Upper lobe of left lung (tissue), 4 donors: ENCODE data around the gene IFITM10.
"Not testable (repeated sequence)": the region's sequence is repeated elsewhere in the genome, so short reads cannot be mapped to it uniquely, and the experiment has no call there.

Source experiments
- EP300 ChIP-seq, 4 donors: sonication (generic); formaldehyde crosslinking; IDR thresholded peaks; one replicate each; pipeline ENCODE4 v1.5.1; 2017; ENCODE audit warnings: antibody characterized with exemption in 4 of 4, control low read depth in 2 of 4
- POLR2A ChIP-seq, 4 donors: fragments of 450-650 bp; IDR thresholded peaks; one replicate each; pipeline ENCODE4 v1.5.1; 2016 to 2017; ENCODE audit warnings: antibody characterized with exemption in 4 of 4, mild to moderate bottlenecking in 2 of 4
- POLR2AphosphoS5 ChIP-seq, 2 donors: sonication (generic); formaldehyde crosslinking; IDR thresholded peaks; one replicate each; pipeline ENCODE4 v1.5.1; 2017; ENCODE audit warnings: antibody characterized with exemption in 2 of 2
- TF ChIP-seq, protein P1 (sequence below), 6 experiments: fragments of 450-650 bp in 4 of 6; fragments of 200-600 bp in 2 of 6; sonication (generic) in 2 of 6; IDR thresholded peaks; one replicate each; pipeline ENCODE4 v1.5.1; 2016 to 2019; ENCODE audit warnings: antibody characterized with exemption in 6 of 6

DNA sequence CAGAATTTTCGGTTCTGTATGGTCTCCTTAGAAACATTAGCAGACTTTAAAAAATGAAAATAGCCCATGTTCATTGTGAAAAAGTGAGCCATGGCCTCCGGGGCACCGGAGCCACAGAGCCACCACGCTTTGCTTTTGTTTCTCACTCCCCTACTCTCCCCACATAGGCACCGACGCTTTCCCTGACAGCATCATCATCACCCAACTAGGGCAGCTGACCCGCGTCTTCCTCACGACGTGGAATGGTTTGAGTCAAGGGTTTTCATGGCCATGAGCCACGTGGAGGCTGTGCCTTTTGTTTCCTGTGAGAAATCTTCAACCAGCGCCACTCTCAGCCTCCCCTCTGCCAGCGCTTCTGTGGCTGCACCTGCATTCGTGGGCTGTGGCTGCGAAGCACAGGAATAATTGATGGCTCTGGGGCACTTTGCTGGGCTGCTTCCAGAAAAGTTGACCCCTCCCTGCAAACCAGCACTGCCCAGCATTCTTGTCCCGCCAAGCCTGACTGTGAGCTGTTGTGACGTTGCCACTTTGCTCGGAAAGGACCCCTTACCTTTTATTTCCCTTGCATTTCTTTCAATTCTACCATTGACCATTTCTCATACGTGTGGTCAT is 62.0 kb downstream of the IFITM10 start:
- TF ChIP-seq, protein P1, sequence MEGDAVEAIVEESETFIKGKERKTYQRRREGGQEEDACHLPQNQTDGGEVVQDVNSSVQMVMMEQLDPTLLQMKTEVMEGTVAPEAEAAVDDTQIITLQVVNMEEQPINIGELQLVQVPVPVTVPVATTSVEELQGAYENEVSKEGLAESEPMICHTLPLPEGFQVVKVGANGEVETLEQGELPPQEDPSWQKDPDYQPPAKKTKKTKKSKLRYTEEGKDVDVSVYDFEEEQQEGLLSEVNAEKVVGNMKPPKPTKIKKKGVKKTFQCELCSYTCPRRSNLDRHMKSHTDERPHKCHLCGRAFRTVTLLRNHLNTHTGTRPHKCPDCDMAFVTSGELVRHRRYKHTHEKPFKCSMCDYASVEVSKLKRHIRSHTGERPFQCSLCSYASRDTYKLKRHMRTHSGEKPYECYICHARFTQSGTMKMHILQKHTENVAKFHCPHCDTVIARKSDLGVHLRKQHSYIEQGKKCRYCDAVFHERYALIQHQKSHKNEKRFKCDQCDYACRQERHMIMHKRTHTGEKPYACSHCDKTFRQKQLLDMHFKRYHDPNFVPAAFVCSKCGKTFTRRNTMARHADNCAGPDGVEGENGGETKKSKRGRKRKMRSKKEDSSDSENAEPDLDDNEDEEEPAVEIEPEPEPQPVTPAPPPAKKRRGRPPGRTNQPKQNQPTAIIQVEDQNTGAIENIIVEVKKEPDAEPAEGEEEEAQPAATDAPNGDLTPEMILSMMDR (IDR thresholded peaks at IDR 0.05) = not testable (repeated sequence)
- not testable (repeated sequence) for TF ChIP-seq POLR2AphosphoS5, EP300, POLR2A (IDR thresholded peaks at IDR 0.05)
